Cardiac septum (tissue), 1 donor: ENCODE results near the gene MOCOS. TPM values are rescaled to one million over a fixed set of nuclear protein-coding genes. Genes with fewer than 3 reads are reported as not detected.

Experiments used
- DNase-seq: peaks from one replicate; pipeline ENCODE4 v3.0.0-alpha.2; 2020; ENCODE audit warnings: low spot score
- intact Hi-C: fragments of 100-400 bp; cut with DNase I; formaldehyde crosslinking; loops from one replicate; pipeline ENCODE4 v1.14.0; 2022
- total RNA-seq: library from RNA; stranded (reverse); fragmentation: NEBNext Ultra II Directional; extraction: Animal tissue kit (Norgen Biotek cat#: 25700); gene quantifications from one replicate; pipeline ENCODE4 v1.2.1, GENCODE V29; 2021
- donor health status: DM: no; HTN: no; CAD: no.

Gene MOCOS
- total RNA-seq, 1 donor from 2014 or later, result 0.38 TPM

- intact Hi-C loops, result no loop called here
- no peak for DNase-seq
These were observed 127.5 kb downstream of the MOCOS start for GRCh38 chr18:36314754-36315153.

GRCh38 chr18:36315736-36316135 lies 128.4 kb downstream of the MOCOS start:
- DNase-seq, result no peak
- intact Hi-C loops, result no loop called here

DNA sequence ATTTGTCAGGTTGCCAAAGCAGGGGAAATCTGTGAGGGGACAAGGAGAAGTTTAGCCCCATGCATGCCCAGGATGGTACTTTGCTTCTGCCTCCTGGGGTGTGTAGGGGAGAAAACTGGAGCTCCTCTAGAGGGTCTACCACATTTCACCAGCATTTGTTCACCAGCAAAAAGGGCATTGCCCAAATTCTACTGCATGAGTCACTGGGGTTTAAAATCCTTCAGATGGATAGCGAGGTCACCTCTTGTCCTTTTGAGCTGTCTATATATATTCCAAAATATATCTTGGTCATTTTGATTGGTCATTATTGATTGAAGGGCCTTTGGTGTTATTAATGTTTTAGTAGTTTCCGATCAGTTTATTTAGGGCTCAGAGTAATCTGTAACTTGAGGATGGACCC lies 128.9 kb downstream of the MOCOS start:
- intact Hi-C loops, result no loop called here
- DNase-seq, result no peak

Other genes with a start within 250 kb of the MOCOS start
- 50.7 TPM for gene RPRD1A, start 119.9 kb upstream of the MOCOS start, total RNA-seq
- gene SLC39A6, start 58.2 kb upstream of the MOCOS start, total RNA-seq, result 15.6 TPM
- 50.4 TPM for gene ELP2, start 57.6 kb upstream of the MOCOS start, total RNA-seq
- 311 TPM for gene FHOD3, start 110.2 kb downstream of the MOCOS start, total RNA-seq